AG09309 (cell line): ENCODE results near the gene CACNG3.

Experiments used
- DNase-seq: peaks from one replicate; pipeline ENCODE4 v3.0.0-alpha.2; 2010; ENCODE audit warnings: low read depth
- H3K4me3 ChIP-seq: 2 replicates; pipeline ENCODE4 v1.5.1; 2011; ENCODE audit warnings: mild to moderate bottlenecking, low read depth, low read length, moderate library complexity; ENCODE audit not compliant: control insufficient read depth
- CTCF ChIP-seq: IDR thresholded peaks from 2 replicates; pipeline ENCODE4 v1.5.1; 2011; ENCODE audit warnings: mild to moderate bottlenecking, low read depth, low read length, inconsistent platforms; ENCODE audit not compliant: insufficient read depth, control insufficient read depth; ENCODE audit errors: missing control alignments

Gene CACNG3

GRCh38 chr16:24359490-24359889, 103.4 kb downstream of the CACNG3 start:
- no peak for DNase-seq
- no peak overlapping the region for H3K4me3 ChIP-seq
- TF ChIP-seq CTCF, result no peak

- no peak for TF ChIP-seq CTCF
- no peak for DNase-seq
- H3K4me3 ChIP-seq, result no peak overlapping the region
Measured at GRCh38 chr16:24360936-24361335, 104.8 kb downstream of the CACNG3 start.

- TF ChIP-seq CTCF, result no peak
- no peak overlapping the region for H3K4me3 ChIP-seq
- DNase-seq, result no peak
Measured at GRCh38 chr16:24364596-24364995, 108.5 kb downstream of the CACNG3 start.

GRCh38 chr16:24367186-24367710, 111.1 kb downstream of the CACNG3 start:
- no peak for TF ChIP-seq CTCF
- no peak overlapping the region for H3K4me3 ChIP-seq

GRCh38 chr16:24372824-24373223, 116.7 kb downstream of the CACNG3 start:
- no peak for DNase-seq
- TF ChIP-seq CTCF, result no peak
- no peak overlapping the region for H3K4me3 ChIP-seq

More at GRCh38 chr16:24367186-24367710, 111.1 kb downstream of the CACNG3 start:
- no peak for DNase-seq

GRCh38 chr16:24378999-24379398, 122.9 kb downstream of the CACNG3 start:
- DNase-seq, result no peak
- TF ChIP-seq CTCF, result no peak
- H3K4me3 ChIP-seq, result no peak overlapping the region
